ENCODE data around the gene YWHAG.
"Not testable (repeated sequence)": the region's sequence is repeated elsewhere in the genome, so short reads cannot be mapped to it uniquely, and the experiment has no call there.

DNA sequence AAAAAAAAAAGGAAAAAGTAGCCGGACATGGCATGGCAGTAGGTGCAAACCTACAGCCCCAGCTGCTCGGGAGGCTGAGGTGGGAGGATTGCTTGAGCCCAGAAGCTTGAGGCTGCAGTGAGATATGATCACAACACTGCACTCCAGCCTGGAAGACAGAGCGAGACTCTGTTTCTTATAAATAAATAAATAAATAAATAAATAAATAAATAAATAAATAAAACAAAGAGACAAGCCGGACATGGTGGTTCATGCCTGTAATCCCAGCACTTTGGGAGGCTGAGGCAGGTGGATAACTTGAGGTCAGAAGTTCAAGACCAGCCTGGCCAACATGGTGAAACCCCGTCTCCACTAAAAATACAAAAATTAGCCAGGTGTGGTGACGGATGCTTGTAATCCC lies 44.1 kb downstream of the YWHAG start:
- TF ChIP-seq, protein P1, sequence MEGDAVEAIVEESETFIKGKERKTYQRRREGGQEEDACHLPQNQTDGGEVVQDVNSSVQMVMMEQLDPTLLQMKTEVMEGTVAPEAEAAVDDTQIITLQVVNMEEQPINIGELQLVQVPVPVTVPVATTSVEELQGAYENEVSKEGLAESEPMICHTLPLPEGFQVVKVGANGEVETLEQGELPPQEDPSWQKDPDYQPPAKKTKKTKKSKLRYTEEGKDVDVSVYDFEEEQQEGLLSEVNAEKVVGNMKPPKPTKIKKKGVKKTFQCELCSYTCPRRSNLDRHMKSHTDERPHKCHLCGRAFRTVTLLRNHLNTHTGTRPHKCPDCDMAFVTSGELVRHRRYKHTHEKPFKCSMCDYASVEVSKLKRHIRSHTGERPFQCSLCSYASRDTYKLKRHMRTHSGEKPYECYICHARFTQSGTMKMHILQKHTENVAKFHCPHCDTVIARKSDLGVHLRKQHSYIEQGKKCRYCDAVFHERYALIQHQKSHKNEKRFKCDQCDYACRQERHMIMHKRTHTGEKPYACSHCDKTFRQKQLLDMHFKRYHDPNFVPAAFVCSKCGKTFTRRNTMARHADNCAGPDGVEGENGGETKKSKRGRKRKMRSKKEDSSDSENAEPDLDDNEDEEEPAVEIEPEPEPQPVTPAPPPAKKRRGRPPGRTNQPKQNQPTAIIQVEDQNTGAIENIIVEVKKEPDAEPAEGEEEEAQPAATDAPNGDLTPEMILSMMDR (IDR thresholded peaks at IDR 0.05; ENCODE audit: low read length) = not testable (repeated sequence)
- TF ChIP-seq EZH2 (IDR thresholded peaks at IDR 0.05; ENCODE audit: borderline replicate concordance, low read length) = not testable (repeated sequence)
